H1 (cell line): ENCODE results near the gene CCDC200. TPM values are rescaled to one million over a fixed set of nuclear protein-coding genes. Genes with fewer than 3 reads are reported as not detected.

Source experiments
- ASH2L ChIP-seq: fragments of 200-600, 300-600 bp; sonication (generic); IDR thresholded peaks from one replicate; pipeline ENCODE4 v1.7.1; 2017; ENCODE audit warnings: low read length
- CHD7 ChIP-seq: fragments of 300-600 bp; sonication (generic); IDR thresholded peaks from 2 replicates; pipeline ENCODE4 v1.7.1; 2012; ENCODE audit warnings: low read length, moderate library complexity, mild to moderate bottlenecking, inconsistent platforms; ENCODE audit not compliant: insufficient replicate concordance
- JUN ChIP-seq: IDR thresholded peaks from 2 replicates; pipeline ENCODE4 v1.6.1; 2011; ENCODE audit warnings: low read depth, mild to moderate bottlenecking, improper control_type of control experiment, low read length
- KDM5A ChIP-seq: fragments of 200-600 bp; IDR thresholded peaks from 2 replicates; pipeline ENCODE4 v1.7.1; 2012; ENCODE audit warnings: mild to moderate bottlenecking, low read length, inconsistent platforms, mixed read lengths
- MAFK ChIP-seq: IDR thresholded peaks from 2 replicates; pipeline ENCODE4 v1.6.1; 2012; ENCODE audit warnings: low read depth, mild to moderate bottlenecking, improper control_type of control experiment, low read length
- RBBP5 ChIP-seq: IDR thresholded peaks from 2 replicates; pipeline ENCODE4 v1.7.1; 2012; ENCODE audit warnings: low read depth, mild to moderate bottlenecking, inconsistent platforms, low read length, moderate library complexity, borderline replicate concordance
- polyA plus RNA-seq, 7 experiments: library from polyadenylated mRNA; depleted of rRNA in 3 of 7; stranded (reverse) in 5 of 7; unstranded in 2 of 7; fragments of >200 nt in 5 of 7; fragments of 200-250 nt in 2 of 7; gene quantifications; 1 replicate in 5 of 7; 2 replicates in 1 of 7; 4 replicates in 1 of 7; pipeline versions ENCODE4 v1.2.1 to v1.2.3, GENCODE V29; 2011 to 2013; ENCODE audit warnings: missing spikeins in 2 of 7, mixed read lengths in 2 of 7
- total RNA-seq: library from RNA; stranded (reverse); fragmentation: NEBNext Ultra II Directional; extraction: Animal tissue kit (Norgen Biotek cat#: 25700); gene quantifications from 2 replicates; pipeline ENCODE4 v1.2.1, GENCODE V29; 2021
- TF ChIP-seq, protein P1 (sequence below): IDR thresholded peaks from 2 replicates; pipeline ENCODE4 v1.6.1; 2012; ENCODE audit warnings: inconsistent platforms

Gene CCDC200
- total and polyA plus RNA-seq, 2 of the 8 experiments (the other 6 are each of a cell fraction or from before 2014, with no cell fraction given): 0.11 TPM; not detected in 1

DNA sequence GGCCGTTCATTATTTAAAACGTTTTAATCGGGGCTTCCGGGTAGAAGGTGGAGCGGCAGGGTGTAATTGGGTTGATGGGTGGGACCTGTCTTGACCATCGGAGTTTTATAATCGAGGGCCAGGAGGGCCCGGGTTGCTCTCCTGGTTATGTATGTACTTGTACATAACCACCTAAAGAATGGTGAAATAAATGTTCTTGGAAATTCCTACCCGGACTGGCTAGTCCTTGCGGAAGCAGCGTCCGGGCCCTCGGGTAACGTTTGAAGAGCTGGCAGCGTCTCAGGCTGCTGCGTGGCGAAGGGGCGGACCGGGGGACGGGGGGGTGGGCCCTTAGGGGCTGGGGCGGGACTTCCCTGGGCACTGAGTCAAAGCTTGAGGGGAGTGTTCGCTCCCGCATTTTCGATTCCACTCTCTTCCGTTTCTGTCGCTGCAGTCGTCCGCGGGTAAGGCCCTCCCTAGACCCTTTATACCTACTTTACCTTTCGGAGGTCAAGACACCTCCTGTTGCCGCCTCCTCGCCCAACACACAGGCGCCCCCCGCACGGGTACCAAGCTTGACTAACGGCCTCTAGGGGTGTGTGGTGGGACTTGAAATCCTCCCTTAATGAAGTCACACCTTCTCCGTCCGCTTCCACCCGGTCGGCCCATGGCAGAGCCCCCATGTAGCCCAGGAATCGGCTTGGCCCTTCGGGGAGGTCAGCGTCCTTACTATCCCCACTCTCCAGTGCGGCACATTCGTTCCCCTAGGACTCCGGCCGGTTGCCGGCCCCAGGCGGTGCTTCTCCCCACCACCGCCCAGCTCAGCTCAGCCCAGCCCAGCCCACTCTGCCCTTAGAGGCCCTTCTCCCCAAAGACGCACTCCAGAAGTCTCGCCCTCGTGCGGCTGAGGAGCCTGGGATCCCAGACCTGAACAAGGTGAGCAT lies 16.7 kb downstream of the CCDC200 start, which contains the start of gene TMEM106A (continued):
- TF ChIP-seq CHD7 (no peak), MAFK (no peak), ASH2L (peak; percentile 63), JUN (no peak), KDM5A (no peak), RBBP5 (peak; percentile 70; the same call in 1 of the 2 replicates)
- TF ChIP-seq, protein P1, sequence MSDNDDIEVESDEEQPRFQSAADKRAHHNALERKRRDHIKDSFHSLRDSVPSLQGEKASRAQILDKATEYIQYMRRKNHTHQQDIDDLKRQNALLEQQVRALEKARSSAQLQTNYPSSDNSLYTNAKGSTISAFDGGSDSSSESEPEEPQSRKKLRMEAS: no peak; the same call in 1 of the 2 replicates
